Endodermal cell (in vitro differentiated cells): ENCODE results near the gene MSANTD4. TPM values are rescaled to one million over a fixed set of nuclear protein-coding genes. Genes with fewer than 3 reads are reported as not detected.
"Not testable (repeated sequence)": the region's sequence is repeated elsewhere in the genome, so short reads cannot be mapped to it uniquely, and the experiment has no call there.

Source experiments
- DNase-seq: peaks from one replicate; pipeline ENCODE4 v3.0.0-alpha.2; 2017
- H3K27ac ChIP-seq: 2 replicates; pipeline ENCODE4 v1.5.1; 2013; ENCODE audit warnings: mild to moderate bottlenecking, low read depth, low read length, moderate library complexity
- H3K27me3 ChIP-seq: 2 replicates; pipeline ENCODE4 v1.6.1; 2013; ENCODE audit warnings: mild to moderate bottlenecking, low read length, moderate library complexity; ENCODE audit not compliant: insufficient read depth, control insufficient read depth, poor library complexity, severe bottlenecking
- H3K36me3 ChIP-seq: 2 replicates; pipeline ENCODE4 v1.7.0; 2013; ENCODE audit warnings: mild to moderate bottlenecking, low read length, moderate library complexity; ENCODE audit not compliant: control insufficient read depth, insufficient read depth
- H3K4me1 ChIP-seq: one replicate; pipeline ENCODE4 v1.7.0; 2013; ENCODE audit warnings: low read length; ENCODE audit not compliant: control insufficient read depth, insufficient read depth
- H3K4me3 ChIP-seq: 2 replicates; pipeline ENCODE4 v1.5.1; 2013; ENCODE audit warnings: mild to moderate bottlenecking, low read length, moderate library complexity
- H3K9ac ChIP-seq: 2 replicates; pipeline ENCODE4 v1.6.1; 2013; ENCODE audit warnings: mild to moderate bottlenecking, low read length, moderate library complexity; ENCODE audit not compliant: poor library complexity, severe bottlenecking; ENCODE audit errors: extremely low read depth
- H3K9me3 ChIP-seq: 2 replicates; pipeline ENCODE4 v1.6.1; 2013; ENCODE audit warnings: mild to moderate bottlenecking, low read length, moderate library complexity; ENCODE audit not compliant: control insufficient read depth
- H3K27ac Mint-ChIP-seq: 2 replicates; pipeline ENCODE4 v1.8.0; 2020; ENCODE audit warnings: mixed read lengths
- H3K27me3 Mint-ChIP-seq: 2 replicates; pipeline ENCODE4 v1.8.0; 2021; ENCODE audit warnings: mild to moderate bottlenecking, mixed read lengths; ENCODE audit not compliant: insufficient read depth
- H3K36me3 Mint-ChIP-seq: 2 replicates; pipeline ENCODE4 v1.8.0; 2020; ENCODE audit warnings: low read depth, mixed read lengths
- H3K4me1 Mint-ChIP-seq: 2 replicates; pipeline ENCODE4 v1.8.0; 2020; ENCODE audit warnings: mixed read lengths
- H3K4me3 Mint-ChIP-seq: 2 replicates; pipeline ENCODE4 v1.8.0; 2020; ENCODE audit warnings: mild to moderate bottlenecking, moderate library complexity, mixed read lengths
- H3K9me3 Mint-ChIP-seq: 2 replicates; pipeline ENCODE4 v1.8.0; 2020; ENCODE audit warnings: mild to moderate bottlenecking, mixed read lengths
- CTCF ChIP-seq: fragments of 200-600 bp; sonication (generic); conservative IDR thresholded peaks from 2 replicates; pipeline ENCODE4 v1.5.0; 2021; ENCODE audit warnings: antibody characterized with exemption, mild to moderate bottlenecking
- WGBS, 2 experiments: methylation state at CpG; one replicate each; pipeline versions ENCODE4 v1.1.5 to v1.1.7; 2013; ENCODE audit warnings: missing lambda C conversion rate in 2 of 2, mixed read lengths in 1 of 2; ENCODE audit not compliant: insufficient coverage in 1 of 2, insufficient read length in 1 of 2; 5-methylcytosine and 5-hydroxymethylcytosine counted together
- total RNA-seq, 2 donors: library from RNA; stranded (reverse); fragmentation: NEBNext Ultra II Directional in 1 of 2; extraction: Animal tissue kit (Norgen Biotek cat#: 25700) in 1 of 2; gene quantifications; 2 replicates in 1 of 2; 3 replicates in 1 of 2; pipeline ENCODE4 v1.2.1, GENCODE V29; 2021

MSANTD4 gene
- total RNA-seq, 2 donors from 2014 or later: 17.2 to 19.8 TPM

GRCh38 chr11:106011481-106011880, 10.6 kb downstream of the MSANTD4 start:
- WGBS, 2 experiments: 86 to 96% methylated on average over 2 of the region's 2 CpGs
- Mint-ChIP-seq H3K4me3 (no peak overlapping the region), H3K27me3 (no peaks in the 10 kb centered on the region), H3K36me3 (peaks cover 49% of the 10 kb centered on the region), H3K27ac (no peak overlapping the region), H3K9me3 (peaks cover 8% of the 10 kb centered on the region), H3K4me1 (peaks cover 7% of the 10 kb centered on the region)
- no peak for TF ChIP-seq CTCF
- no peak overlapping the region for H3K27ac ChIP-seq
- H3K4me1 ChIP-seq: no peaks in the 10 kb centered on the region
- peaks cover 7% of the 10 kb centered on the region for H3K9me3 ChIP-seq
- no peaks in the 10 kb centered on the region for H3K27me3 ChIP-seq
- H3K4me3 ChIP-seq: no peak overlapping the region
- no peak overlapping the region for H3K9ac ChIP-seq
- no peak for DNase-seq
- peaks cover 44% of the 10 kb centered on the region for H3K36me3 ChIP-seq

- Histone ChIP-seq H3K9me3 (peaks cover 35% of the 10 kb centered on the region), H3K36me3 (peaks cover 38% of the 10 kb centered on the region)
- H3K27ac ChIP-seq, H3K9ac ChIP-seq, H3K4me3 Mint-ChIP-seq, H3K27ac Mint-ChIP-seq, H3K4me1 Mint-ChIP-seq, H3K4me1 ChIP-seq, H3K27me3 ChIP-seq, H3K4me3 ChIP-seq, H3K27me3 Mint-ChIP-seq: not testable (repeated sequence)
- Mint-ChIP-seq H3K9me3 (peaks cover 45% of the 10 kb centered on the region), H3K36me3 (peaks cover 61% of the 10 kb centered on the region)
- peak; percentile 47 for DNase-seq
- WGBS, 2 experiments: 95% methylated on average over 4 of the region's 4 CpGs; no CpG with 5 or more reads in 1 of the 2 experiments
Measured at GRCh38 chr11:106003094-106003493, 18.9 kb downstream of the MSANTD4 start.

- no peaks in the 10 kb centered on the region for H3K27me3 Mint-ChIP-seq
- no peak overlapping the region for H3K27ac Mint-ChIP-seq
- Histone ChIP-seq H3K36me3 (peaks cover 23% of the 10 kb centered on the region), H3K4me3 (no peak overlapping the region), H3K27ac (no peak overlapping the region), H3K9me3 (peaks cover 28% of the 10 kb centered on the region), H3K9ac (no peak overlapping the region), H3K27me3 (no peaks in the 10 kb centered on the region), H3K4me1 (no peaks in the 10 kb centered on the region)
- no peak for DNase-seq
- TF ChIP-seq CTCF: no peak
- peaks cover 37% of the 10 kb centered on the region for H3K9me3 Mint-ChIP-seq
- no peak overlapping the region for H3K4me3 Mint-ChIP-seq
- no peaks in the 10 kb centered on the region for H3K4me1 Mint-ChIP-seq
- WGBS, 2 experiments: 79 to 94% methylated on average over 2 to 4 of the region's 4 CpGs
- peaks cover 45% of the 10 kb centered on the region for H3K36me3 Mint-ChIP-seq
Measured at GRCh38 chr11:106001304-106002012, 20.6 kb downstream of the MSANTD4 start.
